ENCODE data around the gene AK1. TPM values are rescaled to one million over a fixed set of nuclear protein-coding genes. Genes with fewer than 3 reads are reported as not detected.

AK1 gene
- total and polyA plus RNA-seq, 12 donors, result 51.9 to 242 (median 91.9) TPM

DNA sequence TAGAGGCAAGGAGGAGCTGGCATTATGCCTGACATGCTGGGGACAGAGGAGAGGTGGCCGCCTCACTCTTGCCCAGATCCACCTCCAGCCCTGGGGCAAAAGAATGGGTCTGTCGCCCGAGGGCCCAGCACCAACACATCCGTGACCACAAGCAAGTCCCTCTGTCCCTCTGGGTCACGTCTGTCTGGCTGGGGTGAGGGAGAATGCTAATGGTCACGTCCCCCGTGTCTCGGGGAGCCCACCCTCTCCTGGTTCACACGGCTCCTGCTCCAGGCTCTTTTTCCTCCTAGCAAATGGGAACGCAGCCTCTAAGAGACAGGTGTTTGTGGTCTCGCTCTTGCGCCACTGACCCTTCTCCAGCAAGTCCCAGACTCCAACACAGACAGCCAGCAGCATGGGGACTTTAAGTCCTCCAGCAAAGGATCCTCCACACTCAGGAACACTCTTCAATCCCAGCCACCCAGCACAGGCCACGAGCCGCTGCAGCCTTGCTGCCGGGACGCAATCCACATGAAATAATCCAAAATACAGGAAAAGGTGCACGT is 27.1 kb downstream of the AK1 start:
- Histone ChIP-seq H3K27ac (peak overlapping the region in 2 of 5 donors; percentile 39 to 56), H3K36me3 (replicated peaks in 1 of 2) (no peaks in the 10 kb centered on the region), H3K9me3 (replicated peaks in 1 of 3) (no peaks in the 10 kb centered on the region), H3K4me3 (peak overlapping the region in 1 of 4 donors; percentile 73), H3K27me3 (no peaks in the 10 kb centered on the region), H3K4me1 (replicated peaks in 1 of 2) (peaks cover 0 to 29% of the 10 kb centered on the region in 2 donors)
- no peak for TF ChIP-seq POLR2A (IDR thresholded peaks at IDR 0.05)
- TF ChIP-seq, protein P1, sequence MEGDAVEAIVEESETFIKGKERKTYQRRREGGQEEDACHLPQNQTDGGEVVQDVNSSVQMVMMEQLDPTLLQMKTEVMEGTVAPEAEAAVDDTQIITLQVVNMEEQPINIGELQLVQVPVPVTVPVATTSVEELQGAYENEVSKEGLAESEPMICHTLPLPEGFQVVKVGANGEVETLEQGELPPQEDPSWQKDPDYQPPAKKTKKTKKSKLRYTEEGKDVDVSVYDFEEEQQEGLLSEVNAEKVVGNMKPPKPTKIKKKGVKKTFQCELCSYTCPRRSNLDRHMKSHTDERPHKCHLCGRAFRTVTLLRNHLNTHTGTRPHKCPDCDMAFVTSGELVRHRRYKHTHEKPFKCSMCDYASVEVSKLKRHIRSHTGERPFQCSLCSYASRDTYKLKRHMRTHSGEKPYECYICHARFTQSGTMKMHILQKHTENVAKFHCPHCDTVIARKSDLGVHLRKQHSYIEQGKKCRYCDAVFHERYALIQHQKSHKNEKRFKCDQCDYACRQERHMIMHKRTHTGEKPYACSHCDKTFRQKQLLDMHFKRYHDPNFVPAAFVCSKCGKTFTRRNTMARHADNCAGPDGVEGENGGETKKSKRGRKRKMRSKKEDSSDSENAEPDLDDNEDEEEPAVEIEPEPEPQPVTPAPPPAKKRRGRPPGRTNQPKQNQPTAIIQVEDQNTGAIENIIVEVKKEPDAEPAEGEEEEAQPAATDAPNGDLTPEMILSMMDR (IDR thresholded peaks at IDR 0.05), result no peak
- WGBS, 4 donors, result 81 to 87% (median 84%) methylated on average over 9 to 17 of the region's 17 CpGs
- intact Hi-C loops (cut with DNase I), result no loop called here
- DNase-seq, result no peak

DNA sequence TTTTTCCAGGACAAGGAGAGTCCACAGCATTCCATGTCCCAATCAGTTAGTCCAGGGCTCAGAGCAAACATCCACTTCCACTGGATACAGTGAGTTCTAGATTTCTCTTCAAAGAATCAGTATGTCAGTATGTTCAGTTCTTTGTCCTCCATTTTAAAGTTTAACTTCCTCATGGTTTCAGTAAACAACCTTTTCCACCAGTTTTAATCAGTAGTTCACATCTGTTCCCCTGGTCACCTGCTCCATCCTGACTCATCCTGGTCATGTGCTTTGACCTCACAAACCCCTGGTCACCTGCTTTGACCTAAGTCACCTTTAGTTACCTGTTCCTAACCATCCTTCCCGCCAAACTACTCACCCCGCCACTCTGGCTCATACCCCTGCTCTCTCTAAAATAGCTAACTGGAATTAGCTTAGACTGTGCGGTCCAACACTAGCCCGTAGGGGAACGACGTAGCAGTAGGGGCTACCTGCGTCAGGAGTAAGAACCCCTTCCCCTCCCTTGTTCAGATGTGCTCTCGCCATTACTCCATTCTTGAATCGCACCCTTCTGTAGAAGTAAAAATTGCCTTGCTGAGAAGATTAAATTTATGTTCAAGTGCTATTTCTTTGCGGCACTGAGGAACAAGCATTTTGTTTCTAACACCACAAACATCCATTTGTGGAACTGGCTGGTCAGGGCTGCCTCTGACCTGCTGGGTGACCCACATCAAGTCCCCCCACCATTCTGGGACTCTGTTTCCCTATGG is 28.5 kb downstream of the AK1 start:
- Histone ChIP-seq H3K4me1 (replicated peaks in 1 of 2) (peaks cover 0 to 29% of the 10 kb centered on the region in 2 donors), H3K36me3 (replicated peaks in 1 of 2) (no peaks in the 10 kb centered on the region), H3K27ac (peak overlapping the region in 3 of 5 donors; percentile 8 to 56 (median 25)), H3K27me3 (no peaks in the 10 kb centered on the region), H3K9me3 (replicated peaks in 1 of 3) (no peaks in the 10 kb centered on the region), H3K4me3 (peak overlapping the region in 1 of 4 donors; percentile 73)
- intact Hi-C loops (cut with DNase I), result no loop called here
- 86 to 95% (median 89%) methylated on average over 9 to 10 of the region's 10 CpGs for WGBS, 4 donors
- DNase-seq, result no peak
- TF ChIP-seq, protein P1 (IDR thresholded peaks at IDR 0.05), result no peak
- no peak for TF ChIP-seq POLR2A (IDR thresholded peaks at IDR 0.05)

DNA sequence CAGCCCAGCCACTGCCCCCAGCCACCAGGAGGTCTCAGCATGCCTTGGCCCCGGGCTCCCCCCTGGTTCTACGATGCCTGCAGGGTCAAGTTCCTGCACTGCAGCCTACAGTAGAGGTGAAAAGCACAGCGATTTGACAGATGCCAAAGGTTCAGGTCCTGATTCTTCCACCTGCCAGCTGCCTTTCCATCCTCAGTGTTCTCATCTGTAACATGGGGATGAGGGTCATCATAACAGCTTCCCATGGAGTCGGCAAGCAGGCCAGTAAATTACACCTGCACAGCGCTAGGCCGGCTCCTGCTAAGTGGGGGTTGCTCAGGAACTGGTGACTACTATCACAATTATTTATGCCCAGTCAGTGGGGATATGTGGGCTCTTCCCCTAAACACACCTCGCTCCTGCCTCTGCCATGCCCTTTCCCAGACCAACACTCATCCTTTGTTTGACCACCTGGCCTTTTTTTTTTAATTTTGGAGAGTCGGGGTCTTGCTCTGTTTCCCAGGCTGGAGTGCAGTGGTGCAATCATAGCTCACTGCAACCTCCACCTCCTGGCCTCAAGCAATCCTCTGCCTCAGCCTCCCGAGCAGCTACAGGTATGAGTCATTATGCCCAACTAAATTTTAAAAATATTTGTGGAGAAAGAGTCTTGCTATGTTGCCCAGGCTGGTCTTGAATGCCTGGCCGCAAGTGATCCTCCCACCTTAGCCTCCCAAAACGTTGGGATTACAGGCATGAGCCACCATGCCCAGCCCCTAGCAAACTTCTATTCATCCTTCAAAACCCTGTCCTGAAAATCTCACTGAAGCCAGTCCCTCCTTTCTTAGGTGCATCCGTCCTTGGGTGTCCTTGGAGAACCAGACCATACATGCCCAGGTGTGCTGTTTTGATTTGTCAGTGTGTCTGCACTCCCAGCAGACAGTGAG is 29.4 kb downstream of the AK1 start:
- WGBS, 4 donors, result 73 to 79% (median 77%) methylated on average over 12 of the region's 12 CpGs
- TF ChIP-seq, protein P1 (IDR thresholded peaks at IDR 0.05), result no peak
- no peak for TF ChIP-seq POLR2A (IDR thresholded peaks at IDR 0.05)
- intact Hi-C loops (cut with DNase I), result no loop called here
- Histone ChIP-seq H3K27ac (peak overlapping the region in 3 of 5 donors; percentile 51 to 89 (median 55)), H3K27me3 (no peaks in the 10 kb centered on the region), H3K9me3 (replicated peaks in 1 of 3) (no peaks in the 10 kb centered on the region), H3K36me3 (replicated peaks in 1 of 2) (peaks cover 0 to 3% of the 10 kb centered on the region in 2 donors), H3K4me1 (replicated peaks in 1 of 2) (peaks cover 0 to 29% of the 10 kb centered on the region in 2 donors), H3K4me3 (peak overlapping the region in 1 of 4 donors; percentile 7)
- no peak for DNase-seq

- no peaks in the 10 kb centered on the region for H3K27me3 ChIP-seq
- peaks cover 0 to 11% of the 10 kb centered on the region in 2 donors for H3K36me3 ChIP-seq (replicated peaks in 1 of 2)
- peak overlapping the region in 4 of 5 donors; percentile 51 to 89 (median 56) for H3K27ac ChIP-seq
- 40 to 58% (median 52%) methylated on average over 4 to 6 of the region's 6 CpGs for WGBS, 4 donors
- peaks cover 0 to 29% of the 10 kb centered on the region in 2 donors for H3K4me1 ChIP-seq (replicated peaks in 1 of 2)
- peak overlapping the region in 1 of 4 donors; percentile 7 for H3K4me3 ChIP-seq
- TF ChIP-seq, protein P1 (IDR thresholded peaks at IDR 0.05), result peak in 1 of 6 experiments; percentile 10
- no peak for TF ChIP-seq POLR2A (IDR thresholded peaks at IDR 0.05)
- intact Hi-C loops (cut with DNase I), result no loop called here
- peak in 2 of 7 donors; percentile 56 to 69 for DNase-seq
- H3K9me3 ChIP-seq (replicated peaks in 1 of 3), result no peaks in the 10 kb centered on the region
Observed at GRCh38 chr9:127847178-127847510, 30.3 kb downstream of the AK1 start.

Data from adrenal gland (tissue), 12 donors.